Measurements from ENCODE around the gene TNIP2.

DNA sequence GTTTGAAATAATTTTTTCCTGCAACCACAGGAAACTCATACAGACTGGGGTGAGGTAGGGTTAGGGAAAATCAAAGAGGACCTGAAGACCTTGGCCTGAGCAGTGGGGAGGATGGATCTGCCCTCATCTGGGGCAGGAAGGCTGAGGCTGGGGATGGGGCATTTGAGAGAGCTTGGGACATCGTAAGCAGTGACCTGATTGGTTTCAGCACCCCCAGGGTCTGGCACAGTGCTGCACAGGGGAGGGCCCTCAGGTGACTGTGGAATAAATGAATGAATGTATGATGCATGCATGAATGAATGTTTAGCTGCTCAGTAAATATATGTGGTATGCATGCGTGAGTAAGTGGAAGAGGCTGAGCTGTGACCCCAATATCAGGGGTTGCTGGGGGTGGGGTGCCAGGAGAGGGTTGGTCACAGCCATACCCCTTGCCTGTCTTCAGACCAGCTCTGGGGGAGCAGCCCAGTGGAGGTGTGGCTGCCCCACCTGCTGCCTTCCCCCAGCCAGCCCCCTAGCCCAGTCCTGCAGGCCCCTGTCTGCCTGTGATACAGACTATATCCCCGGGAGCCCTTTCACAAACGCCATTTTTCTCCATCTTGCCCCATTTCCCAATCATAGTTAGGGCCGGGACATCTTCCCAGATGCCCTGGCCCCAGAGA, 11.0 kb upstream of the TNIP2 start:
- TF ChIP-seq, protein P1, sequence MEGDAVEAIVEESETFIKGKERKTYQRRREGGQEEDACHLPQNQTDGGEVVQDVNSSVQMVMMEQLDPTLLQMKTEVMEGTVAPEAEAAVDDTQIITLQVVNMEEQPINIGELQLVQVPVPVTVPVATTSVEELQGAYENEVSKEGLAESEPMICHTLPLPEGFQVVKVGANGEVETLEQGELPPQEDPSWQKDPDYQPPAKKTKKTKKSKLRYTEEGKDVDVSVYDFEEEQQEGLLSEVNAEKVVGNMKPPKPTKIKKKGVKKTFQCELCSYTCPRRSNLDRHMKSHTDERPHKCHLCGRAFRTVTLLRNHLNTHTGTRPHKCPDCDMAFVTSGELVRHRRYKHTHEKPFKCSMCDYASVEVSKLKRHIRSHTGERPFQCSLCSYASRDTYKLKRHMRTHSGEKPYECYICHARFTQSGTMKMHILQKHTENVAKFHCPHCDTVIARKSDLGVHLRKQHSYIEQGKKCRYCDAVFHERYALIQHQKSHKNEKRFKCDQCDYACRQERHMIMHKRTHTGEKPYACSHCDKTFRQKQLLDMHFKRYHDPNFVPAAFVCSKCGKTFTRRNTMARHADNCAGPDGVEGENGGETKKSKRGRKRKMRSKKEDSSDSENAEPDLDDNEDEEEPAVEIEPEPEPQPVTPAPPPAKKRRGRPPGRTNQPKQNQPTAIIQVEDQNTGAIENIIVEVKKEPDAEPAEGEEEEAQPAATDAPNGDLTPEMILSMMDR (IDR thresholded peaks at IDR 0.05), result no peak
- no peak for TF ChIP-seq POLR2A (IDR thresholded peaks at IDR 0.05)

All from uterus (tissue), 2 donors.